AG09319 (cell line): ENCODE data around the gene RNGTT.
"Not testable (repeated sequence)": the region's sequence is repeated elsewhere in the genome, so short reads cannot be mapped to it uniquely, and the experiment has no call there.

Source experiments
- DNase-seq: peaks from one replicate; pipeline ENCODE4 v3.0.0-alpha.2; 2010; ENCODE audit warnings: low read depth; ENCODE audit errors: extremely low read depth
- TF ChIP-seq, protein P1 (sequence below): IDR thresholded peaks from 2 replicates; pipeline ENCODE4 v1.5.1; 2011; ENCODE audit warnings: low read depth, mild to moderate bottlenecking, inconsistent platforms, low read length, moderate library complexity

The RNGTT gene

GRCh38 chr6:88916615-88917208, 46.7 kb downstream of the RNGTT start:
- TF ChIP-seq, protein P1, sequence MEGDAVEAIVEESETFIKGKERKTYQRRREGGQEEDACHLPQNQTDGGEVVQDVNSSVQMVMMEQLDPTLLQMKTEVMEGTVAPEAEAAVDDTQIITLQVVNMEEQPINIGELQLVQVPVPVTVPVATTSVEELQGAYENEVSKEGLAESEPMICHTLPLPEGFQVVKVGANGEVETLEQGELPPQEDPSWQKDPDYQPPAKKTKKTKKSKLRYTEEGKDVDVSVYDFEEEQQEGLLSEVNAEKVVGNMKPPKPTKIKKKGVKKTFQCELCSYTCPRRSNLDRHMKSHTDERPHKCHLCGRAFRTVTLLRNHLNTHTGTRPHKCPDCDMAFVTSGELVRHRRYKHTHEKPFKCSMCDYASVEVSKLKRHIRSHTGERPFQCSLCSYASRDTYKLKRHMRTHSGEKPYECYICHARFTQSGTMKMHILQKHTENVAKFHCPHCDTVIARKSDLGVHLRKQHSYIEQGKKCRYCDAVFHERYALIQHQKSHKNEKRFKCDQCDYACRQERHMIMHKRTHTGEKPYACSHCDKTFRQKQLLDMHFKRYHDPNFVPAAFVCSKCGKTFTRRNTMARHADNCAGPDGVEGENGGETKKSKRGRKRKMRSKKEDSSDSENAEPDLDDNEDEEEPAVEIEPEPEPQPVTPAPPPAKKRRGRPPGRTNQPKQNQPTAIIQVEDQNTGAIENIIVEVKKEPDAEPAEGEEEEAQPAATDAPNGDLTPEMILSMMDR = no peak
- no peak for DNase-seq

DNA sequence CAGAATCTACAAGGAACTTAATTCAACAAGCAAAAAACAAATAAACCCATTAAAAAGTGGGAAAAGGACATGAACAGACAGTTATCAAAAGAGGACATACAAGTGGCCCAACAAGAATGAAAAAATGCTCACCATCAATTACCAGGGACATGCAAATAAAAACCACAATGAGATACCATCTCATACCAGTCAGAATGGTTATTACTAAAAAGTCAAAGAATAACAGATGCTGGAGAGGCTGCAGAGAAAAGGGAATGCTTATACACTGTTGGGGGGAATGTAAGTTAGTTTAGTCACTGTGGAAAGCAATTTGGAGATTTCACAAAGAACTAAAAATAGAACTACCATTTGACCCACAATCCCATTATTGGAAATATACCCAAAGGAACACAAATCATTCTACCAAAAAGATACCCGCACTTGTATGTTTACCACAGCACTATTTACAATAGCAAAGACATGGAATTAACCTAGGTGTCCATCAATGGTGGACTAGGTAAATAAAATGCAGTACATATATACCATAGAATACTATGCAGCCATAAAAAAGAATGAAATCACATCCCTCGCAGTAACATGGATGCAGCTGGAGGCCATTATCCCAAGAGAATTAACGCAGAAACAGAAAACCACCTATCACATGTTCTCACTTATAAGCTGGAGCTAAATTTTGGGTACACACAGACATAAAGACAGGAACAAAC, 48.4 kb downstream of the RNGTT start:
- no peak for DNase-seq
- TF ChIP-seq, protein P1 = no peak

DNA sequence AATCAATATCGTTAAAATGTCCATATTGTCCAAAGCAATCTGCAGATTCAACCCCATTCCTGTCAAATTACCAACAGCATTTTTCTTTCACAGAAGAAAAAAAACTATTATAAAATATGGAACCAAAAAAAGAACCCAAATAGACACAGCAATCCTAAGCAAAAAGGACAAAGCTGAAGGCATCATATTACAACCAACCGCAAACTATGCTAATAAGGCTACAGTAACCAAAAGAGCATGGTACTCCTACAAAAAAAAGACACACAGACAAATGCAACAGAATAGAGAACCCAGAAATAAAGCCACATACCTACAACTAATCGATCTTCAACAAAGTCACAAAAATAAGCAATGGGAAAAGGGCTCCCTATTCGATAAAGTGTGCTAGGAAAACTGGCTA, 49.2 kb downstream of the RNGTT start:
- no peak for DNase-seq
- TF ChIP-seq, protein P1 = no peak

DNA sequence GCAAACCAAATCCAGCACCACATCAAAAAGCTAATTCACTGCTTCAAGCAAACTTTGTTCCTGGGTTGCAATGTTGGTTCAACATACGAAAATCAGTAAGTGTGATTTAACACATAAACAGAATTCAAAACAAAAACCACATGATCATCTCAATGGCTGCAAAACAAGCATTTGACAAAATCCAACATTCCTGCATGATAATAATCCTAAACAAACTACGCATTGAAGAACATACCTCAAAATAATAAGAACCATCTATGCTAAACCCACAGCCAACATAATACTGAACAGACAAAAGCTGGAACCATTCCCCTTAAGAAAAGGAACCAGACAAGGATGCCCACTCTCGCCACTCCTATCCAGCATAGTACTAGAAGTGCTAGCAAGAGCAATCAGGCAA, 49.9 kb downstream of the RNGTT start:
- TF ChIP-seq, protein P1 = no peak
- no peak for DNase-seq

- DNase-seq = no peak
- TF ChIP-seq, protein P1 = no peak
Observed at GRCh38 chr6:88910922-88911778, 52.3 kb downstream of the RNGTT start.

DNA sequence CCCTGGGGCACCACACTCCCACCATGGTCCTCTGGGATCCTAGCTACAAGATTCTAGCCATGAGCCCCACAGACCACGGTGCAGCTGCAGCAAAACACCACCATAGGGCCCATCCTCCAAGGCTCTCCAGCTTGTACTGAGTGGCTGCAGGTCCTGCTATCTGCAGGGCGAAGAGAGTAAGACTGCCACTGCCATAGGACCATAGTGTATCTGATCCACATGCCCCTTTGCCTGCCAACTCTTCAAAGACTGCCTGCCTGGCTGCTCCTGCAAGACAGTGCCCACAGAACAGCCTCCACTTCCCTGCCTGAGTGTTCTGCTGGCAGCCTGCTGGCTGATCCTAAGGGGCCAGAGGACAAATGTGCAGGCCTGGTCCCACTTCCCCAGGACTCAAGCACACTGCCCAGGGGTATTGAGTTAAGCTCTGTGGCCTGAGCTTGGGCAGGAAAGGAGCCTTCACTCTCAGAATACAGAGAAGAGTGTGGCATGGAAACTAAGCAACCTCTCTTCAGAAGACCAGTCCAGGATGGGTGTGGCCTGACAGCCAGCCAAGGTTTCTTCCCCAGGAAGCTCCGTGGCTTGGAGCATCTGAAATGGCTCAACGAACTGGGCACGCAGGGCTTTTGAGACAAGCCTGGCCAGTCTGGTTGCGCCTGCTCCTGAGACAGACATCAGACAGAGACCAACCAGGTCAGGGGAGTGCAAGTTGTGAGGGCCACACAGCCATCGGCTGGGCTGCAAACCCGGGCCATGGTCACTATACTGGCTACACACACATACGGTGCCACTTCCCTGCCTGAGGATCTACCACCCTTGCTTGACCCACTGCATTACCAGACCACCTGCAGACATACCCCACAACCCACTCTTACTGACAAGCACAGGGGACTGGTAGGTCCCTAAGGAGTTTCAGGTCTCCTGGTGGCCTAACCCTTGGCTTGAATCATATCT, 54.5 kb downstream of the RNGTT start:
- TF ChIP-seq, protein P1 = no peak
- DNase-seq = no peak

- DNase-seq = not testable (repeated sequence)
Observed at GRCh38 chr6:88907148-88907547, 56.3 kb downstream of the RNGTT start.
